NCI-H1048 (cell line): Measurements from ENCODE around the gene CSTB.

ENCODE experiments used
- DNase-seq: peaks from one replicate; lab custom pipeline; 2025; lab: John Stamatoyannopoulos, UW

Gene CSTB

GRCh38 chr21:43728467-43729390 lies 47.4 kb downstream of the CSTB start:
- peak; percentile 53 for DNase-seq

- DNase-seq = no peak
Observed at GRCh38 chr21:43728154-43728466, 48.0 kb downstream of the CSTB start.

GRCh38 chr21:43727519-43728153 lies 48.5 kb downstream of the CSTB start:
- no peak for DNase-seq

- no peak for DNase-seq
Observed at GRCh38 chr21:43726686-43727518, 49.2 kb downstream of the CSTB start.
